ENCODE results near the gene MUCL3. TPM values are rescaled to one million over a fixed set of nuclear protein-coding genes. Genes with fewer than 3 reads are reported as not detected.
"Not testable (repeated sequence)": the region's sequence is repeated elsewhere in the genome, so short reads cannot be mapped to it uniquely, and the experiment has no call there.

MUCL3 gene
- total and polyA plus RNA-seq, 2 donors (not counting 1 experiment from before 2014, with no cell fraction given) = not detected

DNA sequence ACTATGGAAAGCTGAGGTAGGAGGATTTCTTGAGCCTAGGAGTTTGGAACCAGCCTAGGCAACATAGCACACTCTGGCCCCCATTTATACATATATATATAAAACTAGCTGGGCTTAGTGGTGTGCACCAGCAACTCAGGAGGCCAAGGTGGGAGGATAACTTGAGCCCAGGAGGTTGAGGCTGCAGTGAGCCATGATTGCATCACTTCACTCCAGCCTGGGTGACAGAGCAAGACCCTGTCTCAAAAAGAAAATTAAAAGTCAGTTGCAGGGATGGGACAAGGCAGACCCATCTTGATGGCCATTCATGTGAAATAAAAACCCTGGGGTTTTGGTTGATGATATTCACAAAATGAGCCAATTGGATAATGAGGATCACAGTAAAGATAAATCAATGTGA lies 39.3 kb upstream of the MUCL3 start:
- no peak overlapping the region for H3K27ac ChIP-seq (ENCODE audit: insufficient read depth, low read length)
- H3K4me2 ChIP-seq (ENCODE audit: extremely low read depth, insufficient read depth, low read length) = no peak overlapping the region
- no peaks in the 10 kb centered on the region for H3K79me2 ChIP-seq (ENCODE audit: control insufficient read depth, insufficient read depth, low read length)
- no peak overlapping the region for H3K9ac ChIP-seq (ENCODE audit: insufficient read depth, low read length)
- H3K9me3 ChIP-seq (ENCODE audit: control insufficient read depth, insufficient read depth, low read depth, low read length) = no peaks in the 10 kb centered on the region
- H3K36me3 ChIP-seq (ENCODE audit: control insufficient read depth, insufficient read depth, low read length) = peaks cover 1% of the 10 kb centered on the region
- no peak overlapping the region for H3K4me3 ChIP-seq (replicated peaks in 1 of 4; ENCODE audit: control extremely low read depth in 1 of 4, insufficient read depth in 1 of 4, low read depth in 3 of 4, low read length in 4 of 4)
- H2AFZ ChIP-seq (ENCODE audit: low read length) = no peak overlapping the region
- no peak for DNase-seq (ENCODE audit: low read depth in 2 of 2)
- H3K27me3 ChIP-seq (ENCODE audit: control insufficient read depth, insufficient read depth, low read length) = no peaks in the 10 kb centered on the region
- no peak for TF ChIP-seq EZH2 (IDR thresholded peaks at IDR 0.05; ENCODE audit: low read length, missing control alignments)
- no peak for TF ChIP-seq CTCF (conservative IDR thresholded peaks at IDR 0.05 in 1 of 2, IDR thresholded peaks at IDR 0.05 in 1 of 2; ENCODE audit: low read depth in 1 of 2, low read length in 2 of 2)
- H4K20me1 ChIP-seq (ENCODE audit: control insufficient read depth, extremely low read depth, insufficient read depth, low read length) = no peaks in the 10 kb centered on the region
- no peaks in the 10 kb centered on the region for H3K4me1 ChIP-seq (ENCODE audit: control insufficient read depth, extremely low read depth, insufficient read depth, low read length)

GRCh38 chr6:30902196-30902595 lies 38.6 kb upstream of the MUCL3 start:
- not testable (repeated sequence) for DNase-seq (ENCODE audit: low read depth in 2 of 2)

DNA sequence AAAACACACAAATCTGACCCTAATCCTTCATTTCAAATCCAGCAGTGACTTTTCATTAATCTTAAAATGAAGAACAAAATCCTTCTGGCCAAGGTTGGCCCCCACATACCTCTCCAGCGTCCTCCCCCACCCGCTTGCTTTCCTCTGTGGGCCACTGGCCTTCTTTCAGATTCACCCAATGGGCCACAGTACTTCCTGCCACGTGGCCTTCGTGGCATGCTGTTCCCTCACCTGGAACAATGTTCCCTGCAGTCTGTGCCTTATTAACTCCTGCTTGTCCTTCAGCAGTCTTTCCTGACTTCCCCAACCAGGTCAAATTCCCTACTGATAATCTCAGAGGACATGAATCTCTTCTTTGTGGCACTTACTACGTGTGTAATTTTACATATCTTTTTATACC lies 38.1 kb upstream of the MUCL3 start:
- no peaks in the 10 kb centered on the region for H3K4me1 ChIP-seq (ENCODE audit: control insufficient read depth, extremely low read depth, insufficient read depth, low read length)

More at GRCh38 chr6:30902196-30902595, 38.6 kb upstream of the MUCL3 start:
- not testable (repeated sequence) for H3K4me1 ChIP-seq (ENCODE audit: control insufficient read depth, extremely low read depth, insufficient read depth, low read length); H2AFZ ChIP-seq (ENCODE audit: low read length); H3K36me3 ChIP-seq (ENCODE audit: control insufficient read depth, insufficient read depth, low read length); H3K27ac ChIP-seq (ENCODE audit: insufficient read depth, low read length); H3K4me2 ChIP-seq (ENCODE audit: extremely low read depth, insufficient read depth, low read length); H3K9me3 ChIP-seq (ENCODE audit: control insufficient read depth, insufficient read depth, low read depth, low read length); H3K4me3 ChIP-seq (replicated peaks in 1 of 4; ENCODE audit: control extremely low read depth in 1 of 4, insufficient read depth in 1 of 4, low read depth in 3 of 4, low read length in 4 of 4); H3K27me3 ChIP-seq (ENCODE audit: control insufficient read depth, insufficient read depth, low read length); H3K9ac ChIP-seq (ENCODE audit: insufficient read depth, low read length); H3K79me2 ChIP-seq (ENCODE audit: control insufficient read depth, insufficient read depth, low read length); H4K20me1 ChIP-seq (ENCODE audit: control insufficient read depth, extremely low read depth, insufficient read depth, low read length)

More for the DNA sequence above, 38.1 kb upstream of the MUCL3 start:
- H3K36me3 ChIP-seq (ENCODE audit: control insufficient read depth, insufficient read depth, low read length) = peaks cover 1% of the 10 kb centered on the region
- H3K79me2 ChIP-seq (ENCODE audit: control insufficient read depth, insufficient read depth, low read length) = no peaks in the 10 kb centered on the region
- no peak overlapping the region for H3K9ac ChIP-seq (ENCODE audit: insufficient read depth, low read length)
- no peak for TF ChIP-seq CTCF (conservative IDR thresholded peaks at IDR 0.05 in 1 of 2, IDR thresholded peaks at IDR 0.05 in 1 of 2; ENCODE audit: low read depth in 1 of 2, low read length in 2 of 2)
- no peak for TF ChIP-seq EZH2 (IDR thresholded peaks at IDR 0.05; ENCODE audit: low read length, missing control alignments)
- H3K4me3 ChIP-seq (replicated peaks in 1 of 4; ENCODE audit: control extremely low read depth in 1 of 4, insufficient read depth in 1 of 4, low read depth in 3 of 4, low read length in 4 of 4) = no peak overlapping the region
- H4K20me1 ChIP-seq (ENCODE audit: control insufficient read depth, extremely low read depth, insufficient read depth, low read length) = no peaks in the 10 kb centered on the region
- DNase-seq (ENCODE audit: low read depth in 2 of 2) = no peak
- H2AFZ ChIP-seq (ENCODE audit: low read length) = no peak overlapping the region
- no peaks in the 10 kb centered on the region for H3K27me3 ChIP-seq (ENCODE audit: control insufficient read depth, insufficient read depth, low read length)
- H3K9me3 ChIP-seq (ENCODE audit: control insufficient read depth, insufficient read depth, low read depth, low read length) = no peaks in the 10 kb centered on the region
- H3K4me2 ChIP-seq (ENCODE audit: extremely low read depth, insufficient read depth, low read length) = no peak overlapping the region
- H3K27ac ChIP-seq (ENCODE audit: insufficient read depth, low read length) = no peak overlapping the region
